Right ventricle myocardium inferior (tissue), 1 donor: ENCODE measurements around the gene RELCH. TPM values are rescaled to one million over a fixed set of nuclear protein-coding genes. Genes with fewer than 3 reads are reported as not detected.
"Not testable (repeated sequence)": the region's sequence is repeated elsewhere in the genome, so short reads cannot be mapped to it uniquely, and the experiment has no call there.

ENCODE experiments used
- ATAC-seq: fragments of 200-7000 bp; cut with Tn5 transposase; one replicate; pipeline ENCODE4 v1.9.1; 2020; ENCODE audit warnings: mild to moderate bottlenecking, moderate library complexity
- DNase-seq: peaks from one replicate; pipeline ENCODE4 v3.0.0; 2021; ENCODE audit errors: missing footprints
- intact Hi-C: fragments of 100-400 bp; cut with DNase I; formaldehyde crosslinking; loops from one replicate; pipeline ENCODE4 v1.11.0; 2022
- long read RNA-seq: library from polyadenylated mRNA; unstranded; transcript quantifications from one replicate; pipeline ENCODE4 v2.0.0, GENCODE V29; 2021
- total RNA-seq: library from RNA; stranded (reverse); fragmentation: NEBNext Ultra II Directional; extraction: Animal tissue kit (Norgen Biotek cat#: 25700); gene quantifications from one replicate; pipeline ENCODE4 v1.2.1, GENCODE V29; 2021
- donor health status: DM: no; HTN: yes; CAD: no; lungs with severe emphysema.

The RELCH gene
- total RNA-seq: 11.1 TPM
- long read RNA-seq, full-length matches to known transcripts: 3 of 5 reads
- long read RNA-seq, partial matches to known transcripts: 1 of 5 reads
- long read RNA-seq, other reads (novel, unspliced or antisense): 1 of 5 reads

GRCh38 chr18:62186774-62187542 is at the start of gene RELCH, which contains the start of gene PIGN:
TSS of gene RELCH (plus strand) at chr18:62187255. CDS start at chr18:62187506, 251 bp downstream.
TSS of gene PIGN (minus strand) at chr18:62187056. CDS start at chr18:62161353, 25,703 bp downstream.
- DNase-seq (peak; percentile 95), ATAC-seq (peak; percentile 99)
- intact Hi-C loops: loop anchor here (1.0 to 5.0 kb wide), 2 partner anchors 339 to 395 kb away; no protein-coding TSS in a partner anchor

GRCh38 chr18:62138461-62139235 is 48.4 kb upstream of the RELCH start:
- no peak for ATAC-seq
- no peak for DNase-seq

GRCh38 chr18:62140259-62140658 is 46.8 kb upstream of the RELCH start:
- intact Hi-C loops: no loop called here

More at GRCh38 chr18:62138461-62139235, 48.4 kb upstream of the RELCH start:
- intact Hi-C loops: no loop called here

GRCh38 chr18:62144338-62144737 is 42.7 kb upstream of the RELCH start:
- ATAC-seq (peak; percentile 54), DNase-seq (no peak)
- intact Hi-C loops: no loop called here

More at GRCh38 chr18:62140259-62140658, 46.8 kb upstream of the RELCH start:
- ATAC-seq: no peak
- no peak for DNase-seq

- no peak for ATAC-seq
- intact Hi-C loops: no loop called here
These were observed 35.8 kb upstream of the RELCH start for GRCh38 chr18:62151068-62151771.

GRCh38 chr18:62152844-62153243 is 34.2 kb upstream of the RELCH start:
- DNase-seq (no peak), ATAC-seq (no peak)
- intact Hi-C loops: no loop called here

More at GRCh38 chr18:62151068-62151771, 35.8 kb upstream of the RELCH start:
- no peak for DNase-seq

- no peak for ATAC-seq
- intact Hi-C loops: no loop called here
- DNase-seq: no peak
These were observed 29.2 kb upstream of the RELCH start for GRCh38 chr18:62157843-62158242.

- no peak for DNase-seq
- intact Hi-C loops: no loop called here
- ATAC-seq: no peak
These were observed 22.7 kb upstream of the RELCH start for GRCh38 chr18:62164310-62164709.

GRCh38 chr18:62164855-62165487 is 22.1 kb upstream of the RELCH start:
- no peak for ATAC-seq
- DNase-seq: no peak
- intact Hi-C loops: no loop called here

GRCh38 chr18:62165583-62165982 is 21.5 kb upstream of the RELCH start:
- intact Hi-C loops: no loop called here
- ATAC-seq (no peak), DNase-seq (no peak)

GRCh38 chr18:62166524-62166923 is 20.5 kb upstream of the RELCH start:
- DNase-seq, intact Hi-C loops, ATAC-seq: not testable (repeated sequence)

- ATAC-seq (no peak), DNase-seq (no peak)
- intact Hi-C loops: no loop called here
These were observed 16.2 kb upstream of the RELCH start for GRCh38 chr18:62170857-62171256.

GRCh38 chr18:62172298-62172697 is 14.8 kb upstream of the RELCH start:
- intact Hi-C loops: no loop called here
- no peak for ATAC-seq
- DNase-seq: no peak

GRCh38 chr18:62175521-62175920 is 11.5 kb upstream of the RELCH start:
- no peak for ATAC-seq
- no peak for DNase-seq
- intact Hi-C loops: no loop called here

GRCh38 chr18:62177271-62177670 is 9.8 kb upstream of the RELCH start:
- intact Hi-C loops: no loop called here
- ATAC-seq (no peak), DNase-seq (no peak)

- DNase-seq (no peak), ATAC-seq (no peak)
- intact Hi-C loops: no loop called here
These were observed 7.8 kb upstream of the RELCH start for GRCh38 chr18:62179213-62179612.

- intact Hi-C loops: no loop called here
- no peak for ATAC-seq
- no peak for DNase-seq
These were observed 4.8 kb upstream of the RELCH start for GRCh38 chr18:62182220-62182619.

- no peak for ATAC-seq
- no peak for DNase-seq
- intact Hi-C loops: loop anchor here (1.0 kb wide), 1 partner anchor 66 kb away; no protein-coding TSS in a partner anchor
These were observed 3.4 kb upstream of the RELCH start for GRCh38 chr18:62183578-62184195.
